Measurements from ENCODE around the gene ACTG2.

- TF ChIP-seq, protein P1, sequence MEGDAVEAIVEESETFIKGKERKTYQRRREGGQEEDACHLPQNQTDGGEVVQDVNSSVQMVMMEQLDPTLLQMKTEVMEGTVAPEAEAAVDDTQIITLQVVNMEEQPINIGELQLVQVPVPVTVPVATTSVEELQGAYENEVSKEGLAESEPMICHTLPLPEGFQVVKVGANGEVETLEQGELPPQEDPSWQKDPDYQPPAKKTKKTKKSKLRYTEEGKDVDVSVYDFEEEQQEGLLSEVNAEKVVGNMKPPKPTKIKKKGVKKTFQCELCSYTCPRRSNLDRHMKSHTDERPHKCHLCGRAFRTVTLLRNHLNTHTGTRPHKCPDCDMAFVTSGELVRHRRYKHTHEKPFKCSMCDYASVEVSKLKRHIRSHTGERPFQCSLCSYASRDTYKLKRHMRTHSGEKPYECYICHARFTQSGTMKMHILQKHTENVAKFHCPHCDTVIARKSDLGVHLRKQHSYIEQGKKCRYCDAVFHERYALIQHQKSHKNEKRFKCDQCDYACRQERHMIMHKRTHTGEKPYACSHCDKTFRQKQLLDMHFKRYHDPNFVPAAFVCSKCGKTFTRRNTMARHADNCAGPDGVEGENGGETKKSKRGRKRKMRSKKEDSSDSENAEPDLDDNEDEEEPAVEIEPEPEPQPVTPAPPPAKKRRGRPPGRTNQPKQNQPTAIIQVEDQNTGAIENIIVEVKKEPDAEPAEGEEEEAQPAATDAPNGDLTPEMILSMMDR (conservative IDR thresholded peaks at IDR 0.05; ENCODE audit: low read depth, low read length), result peak; percentile 44
- TF ChIP-seq EZH2 (IDR thresholded peaks at IDR 0.05; ENCODE audit: borderline replicate concordance, low read depth, low read length, poor library complexity, severe bottlenecking), result no peak
These were observed 41.5 kb upstream of the ACTG2 start for GRCh38 chr2:73851274-73851673.
